SIG-M5 (cell line): ENCODE measurements around the gene ARID5B.
A peak's percentile ranks its signal among the peaks of the same experiment; 100 is the strongest.

ENCODE experiments used
- DNase-seq: peaks from one replicate; lab custom pipeline; 2025; lab: John Stamatoyannopoulos, UW

ARID5B gene

GRCh38 chr10:62098278-62099121 lies 197.0 kb downstream of the ARID5B start:
- DNase-seq: no peak

GRCh38 chr10:62099299-62099698 lies 197.8 kb downstream of the ARID5B start:
- DNase-seq: no peak

GRCh38 chr10:62103857-62104256 lies 202.4 kb downstream of the ARID5B start:
- no peak for DNase-seq

GRCh38 chr10:62106929-62107519 lies 205.5 kb downstream of the ARID5B start:
- DNase-seq: no peak

DNA sequence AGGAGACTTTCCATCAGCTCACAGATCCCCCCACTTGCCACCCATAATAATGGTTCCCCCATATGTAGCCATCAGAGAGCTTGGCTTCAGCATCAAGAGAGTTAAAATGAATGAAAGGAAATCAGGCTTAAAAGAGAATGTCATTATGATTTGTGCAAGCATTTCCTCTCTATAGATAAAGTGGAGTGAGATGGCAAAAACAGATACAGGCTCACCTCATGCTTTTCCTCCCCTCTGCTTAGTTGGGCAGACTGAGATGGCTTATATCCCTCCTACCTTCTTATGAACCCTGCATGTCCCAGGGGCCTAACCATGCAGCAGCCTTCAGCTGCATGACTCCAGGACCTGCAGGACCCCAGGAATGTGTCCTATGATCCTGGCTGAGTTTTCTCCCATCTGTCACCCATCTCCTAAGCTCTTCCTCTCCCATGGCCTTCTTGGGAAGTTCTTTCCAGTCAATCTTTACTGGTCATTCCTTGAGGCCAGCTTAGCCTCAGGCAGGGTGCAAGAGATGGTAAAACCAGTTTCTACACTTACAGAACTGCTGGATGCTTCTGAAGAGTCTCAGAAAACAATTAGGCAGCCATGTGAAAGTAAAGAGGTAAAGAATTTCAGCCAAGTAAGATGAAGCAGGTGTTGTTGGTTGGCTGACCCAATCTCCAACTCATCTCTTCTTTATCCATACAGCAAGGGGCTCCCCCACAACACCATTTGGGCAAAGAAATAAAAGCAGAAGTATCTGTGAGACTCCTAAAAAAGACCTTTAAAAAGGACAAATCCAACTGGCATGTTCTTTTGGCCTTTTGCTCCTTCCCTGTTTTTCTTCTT lies 207.5 kb downstream of the ARID5B start:
- no peak for DNase-seq

DNA sequence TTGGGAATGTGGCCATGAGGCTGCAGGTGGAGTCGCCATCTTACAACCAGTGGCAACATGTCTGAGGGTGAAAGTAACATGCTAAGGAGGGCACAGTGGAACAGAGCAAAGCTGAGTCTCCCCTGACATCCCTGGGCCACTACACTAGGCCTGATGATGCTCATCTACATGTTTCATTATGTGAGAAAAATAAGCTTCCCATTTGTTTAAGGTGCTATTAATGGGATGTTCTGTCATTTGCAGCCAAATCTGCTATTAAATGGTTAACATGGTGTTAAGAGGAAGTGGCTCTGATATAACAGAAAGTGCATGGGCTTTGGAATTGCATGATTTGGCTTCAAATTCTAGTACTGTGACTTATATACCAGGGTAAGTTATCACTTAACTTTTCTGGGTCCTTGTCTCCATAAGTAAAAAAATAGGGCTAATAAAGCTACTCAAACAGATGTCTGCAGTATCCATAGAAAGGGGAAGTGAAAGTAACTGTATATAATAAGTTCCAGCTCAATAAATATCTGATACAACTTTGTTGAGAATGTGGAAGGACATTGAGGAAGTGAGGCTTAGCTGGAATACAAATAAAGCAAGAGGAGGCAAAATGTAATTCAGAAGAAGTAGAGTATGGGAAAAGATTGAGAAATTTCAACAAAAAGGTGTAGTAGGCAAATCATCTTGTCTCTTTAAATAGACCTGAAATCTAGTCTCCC lies 208.2 kb downstream of the ARID5B start:
- peak; percentile 35 for DNase-seq

DNA sequence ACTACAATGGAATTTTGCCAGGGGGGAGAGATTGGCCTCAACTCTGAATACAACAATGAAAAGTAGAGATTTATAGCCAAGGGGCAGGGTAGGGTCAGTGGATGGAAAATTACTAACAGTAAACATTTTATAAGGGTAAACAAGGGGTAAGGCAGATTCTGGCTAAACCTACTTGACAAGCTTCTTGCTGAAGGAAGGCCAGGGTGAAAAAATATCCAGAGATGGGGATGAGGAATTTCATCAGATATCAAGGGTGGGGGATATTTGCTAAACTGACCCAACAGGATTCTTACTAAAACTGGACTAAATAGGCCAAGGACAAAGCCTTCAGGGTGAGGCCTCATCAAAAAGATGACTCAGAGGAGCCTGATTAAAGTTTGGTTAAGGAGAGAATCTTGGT lies 210.8 kb downstream of the ARID5B start:
- DNase-seq: no peak

- no peak for DNase-seq
Measured at GRCh38 chr10:62112963-62113362, 211.5 kb downstream of the ARID5B start.

- no peak for DNase-seq
Measured at GRCh38 chr10:62113680-62114079, 212.2 kb downstream of the ARID5B start.

- DNase-seq: no peak
Measured at GRCh38 chr10:62115321-62115720, 213.8 kb downstream of the ARID5B start.

DNA sequence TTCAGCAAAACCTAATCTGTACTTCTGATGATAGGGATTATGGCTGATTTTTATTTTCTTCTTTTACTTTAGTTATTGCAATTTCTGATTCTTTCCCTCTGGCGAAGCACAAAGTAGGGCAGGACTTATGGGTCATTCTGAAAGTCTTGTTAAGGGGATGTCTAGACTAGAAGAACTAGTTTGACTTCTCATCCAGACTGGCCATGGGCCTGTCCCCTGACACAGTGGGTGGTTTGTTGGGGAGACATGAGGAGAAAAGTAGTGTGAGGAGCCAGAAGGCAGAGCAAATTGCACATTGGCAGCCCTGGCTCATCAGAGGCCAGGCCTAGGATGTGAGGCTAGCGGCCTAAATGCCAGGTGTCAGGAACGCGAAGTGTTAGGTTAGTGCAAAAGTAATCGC lies 214.3 kb downstream of the ARID5B start:
- DNase-seq: no peak

GRCh38 chr10:62116896-62117295 lies 215.4 kb downstream of the ARID5B start:
- no peak for DNase-seq

GRCh38 chr10:62121187-62121530 lies 219.7 kb downstream of the ARID5B start:
- no peak for DNase-seq

DNA sequence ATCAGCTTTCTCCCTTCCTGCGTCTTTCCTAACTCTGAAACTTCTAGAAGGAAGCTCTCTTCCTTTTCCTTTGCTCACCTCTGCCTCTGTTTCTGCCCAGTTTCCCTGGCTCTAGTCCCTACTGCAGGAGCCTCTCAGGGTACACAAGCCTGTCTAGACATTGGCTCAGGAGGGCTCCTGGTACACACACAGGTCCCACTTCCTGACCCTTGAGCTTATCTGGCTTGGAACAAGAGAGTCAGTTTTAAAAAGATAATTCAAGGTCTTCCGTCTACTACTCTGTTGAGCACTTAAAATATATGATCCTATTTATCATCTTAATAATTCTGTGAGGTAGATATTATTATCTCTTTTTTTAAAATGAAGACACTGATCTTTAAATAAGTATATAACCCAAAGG lies 226.5 kb downstream of the ARID5B start:
- DNase-seq: no peak

GRCh38 chr10:62130948-62131347 lies 229.4 kb downstream of the ARID5B start:
- no peak for DNase-seq

DNA sequence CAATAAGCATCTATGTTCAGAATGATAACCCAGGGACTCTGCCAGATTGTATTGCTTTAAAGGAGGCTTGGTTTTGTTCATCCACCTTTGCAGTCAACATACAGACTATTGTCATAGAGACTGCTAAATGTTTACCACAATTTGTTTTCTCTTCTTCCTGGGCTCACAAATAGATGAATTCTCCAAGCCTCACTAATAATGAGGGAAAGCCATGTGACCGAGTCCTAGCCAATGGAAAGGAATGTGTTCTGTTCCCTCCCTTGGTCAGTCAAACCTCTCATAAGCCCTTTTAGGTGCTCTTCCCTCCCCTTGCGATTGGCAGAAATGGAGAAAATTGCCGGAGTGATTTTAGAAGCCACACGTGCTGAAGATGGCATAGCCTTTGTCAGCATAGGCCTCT lies 230.2 kb downstream of the ARID5B start:
- DNase-seq: no peak

DNA sequence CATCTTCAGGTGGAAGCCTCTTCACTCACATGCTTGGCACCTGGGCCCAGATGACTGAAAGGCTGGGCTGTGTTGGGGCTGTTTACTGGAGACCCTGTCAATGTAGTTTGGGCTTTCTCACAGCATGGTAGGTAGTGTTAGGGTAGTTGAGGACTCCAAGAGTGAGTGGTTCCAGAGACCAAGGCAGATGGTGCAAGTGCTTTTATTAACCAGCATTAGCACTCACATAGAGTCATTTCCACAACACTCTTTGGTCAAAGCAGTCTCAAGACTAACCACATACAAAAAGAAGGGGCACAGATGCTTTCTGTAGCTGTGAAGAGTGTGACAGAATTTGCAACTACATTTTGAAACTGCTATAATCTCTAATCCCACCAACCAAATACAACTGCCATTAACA lies 232.1 kb downstream of the ARID5B start:
- no peak for DNase-seq

GRCh38 chr10:62136931-62137330 lies 235.4 kb downstream of the ARID5B start:
- DNase-seq: no peak
